GM12865 (cell line): ENCODE results near the gene EDA.

Experiments
- DNase-seq: peaks from one replicate; pipeline ENCODE4 v3.0.0; 2010; ENCODE audit warnings: low read depth
- H3K4me3 ChIP-seq: 2 replicates; pipeline ENCODE4 v1.5.1; 2011; ENCODE audit warnings: mild to moderate bottlenecking, low read depth, low read length, control low read depth
- CTCF ChIP-seq: IDR thresholded peaks from 2 replicates; pipeline ENCODE4 v1.5.1; 2011; ENCODE audit warnings: low read length, control low read depth, low read depth, inconsistent platforms; ENCODE audit not compliant: insufficient read depth; ENCODE audit errors: missing control alignments

The EDA gene

DNA sequence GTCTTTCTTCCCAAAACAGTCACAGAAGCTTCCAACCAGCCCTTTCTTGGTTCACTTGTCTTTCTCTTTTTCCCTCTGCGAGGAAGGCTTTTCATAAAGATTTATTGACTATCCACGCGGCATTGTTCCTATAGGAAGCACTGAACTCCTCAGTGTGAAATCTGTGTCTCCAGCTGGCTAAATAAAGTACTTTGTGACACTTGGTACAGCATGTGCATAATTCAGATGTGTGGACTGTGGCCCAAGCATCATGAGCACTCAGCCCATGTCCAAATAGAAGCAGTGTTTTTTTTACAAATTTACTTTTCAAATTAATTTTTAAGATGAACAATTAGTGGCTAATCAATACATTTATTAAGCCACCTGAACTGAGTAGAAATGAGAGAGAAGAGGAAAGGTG, 146.4 kb downstream of the EDA start:
- TF ChIP-seq CTCF = no peak
- DNase-seq = no peak

GRCh38 chrX:69793260-69793935, 177.5 kb downstream of the EDA start:
- no peak for TF ChIP-seq CTCF
- DNase-seq = peak; percentile 6
- no peak overlapping the region for H3K4me3 ChIP-seq

More for the DNA sequence above, 146.4 kb downstream of the EDA start:
- no peak overlapping the region for H3K4me3 ChIP-seq

GRCh38 chrX:69795702-69796101, 179.8 kb downstream of the EDA start:
- TF ChIP-seq CTCF = no peak
- DNase-seq = no peak
- no peak overlapping the region for H3K4me3 ChIP-seq

DNA sequence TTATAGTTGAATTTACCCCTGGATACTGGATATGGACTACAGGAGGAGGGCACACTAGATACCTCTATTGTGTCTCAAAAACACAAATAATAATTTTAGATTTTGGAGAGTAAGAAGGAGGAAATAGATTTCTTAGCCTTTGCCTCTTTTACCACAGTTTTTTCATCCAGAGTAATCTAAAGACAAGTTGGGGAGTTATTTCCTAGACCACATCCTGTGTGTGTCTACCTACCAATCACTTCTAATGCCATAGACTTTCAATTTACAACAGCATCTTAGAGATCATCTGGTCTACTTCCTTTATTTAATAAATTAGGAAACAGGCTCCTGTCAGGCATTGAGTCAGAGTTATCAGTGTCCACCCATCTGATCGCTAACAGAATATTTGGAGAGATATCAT, 191.5 kb downstream of the EDA start:
- H3K4me3 ChIP-seq = no peak overlapping the region
- TF ChIP-seq CTCF = no peak
- no peak for DNase-seq

DNA sequence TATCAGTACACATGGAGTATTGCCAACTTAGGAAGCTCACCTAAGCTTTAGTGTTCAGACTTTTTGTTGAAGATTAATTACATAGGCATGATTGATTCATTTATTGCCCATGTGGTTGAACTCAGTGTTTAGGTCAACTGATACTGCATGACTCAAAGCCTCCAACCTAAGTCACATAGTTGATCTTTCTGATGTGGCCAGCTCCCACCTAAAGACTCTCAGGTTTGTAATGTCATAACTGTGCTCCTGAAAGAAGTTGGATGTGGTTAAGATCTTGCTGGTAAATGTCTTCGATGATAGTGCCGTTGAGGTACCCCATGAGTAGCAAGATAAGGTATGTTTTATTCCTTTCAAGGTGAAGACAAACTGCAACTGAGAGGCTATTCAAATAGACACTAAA, 192.5 kb downstream of the EDA start:
- no peak overlapping the region for H3K4me3 ChIP-seq
- no peak for DNase-seq
- TF ChIP-seq CTCF = no peak

GRCh38 chrX:69813677-69814076, 197.8 kb downstream of the EDA start:
- no peak for DNase-seq

More at GRCh38 chrX:69813677-69814076, 197.8 kb downstream of the EDA start:
- H3K4me3 ChIP-seq = no peak overlapping the region
- no peak for TF ChIP-seq CTCF
